GM12878 (cell line): ENCODE data around the gene RNASE12. TPM values are rescaled to one million over a fixed set of nuclear protein-coding genes. Genes with fewer than 3 reads are reported as not detected.
A peak's percentile ranks its signal among the peaks of the same experiment; 100 is the strongest.

Experiments used
- ATAC-seq: fragments of 200-7000 bp; cut with Tn5 transposase; 3 replicates; pipeline ENCODE4 v1.9.1; 2020; ENCODE audit warnings: mild to moderate bottlenecking, moderate library complexity
- BruUV-seq: library from RNA; stranded (reverse); fragments of 400-500 nt; replicated peaks from 2 replicates; lab custom pipeline; 2021; lab: Mats Ljungman, UMichigan
- CTCF ChIA-PET: fragments of 300-600 bp; sonication (Branson Sonifier 250); formaldehyde crosslinking; extraction: SDS; loops from one replicate; lab custom pipeline; 2021; ENCODE audit warnings: inconsistent platforms; lab: Yijun Ruan, JAX
- POLR2A ChIA-PET: fragments of 350-600 bp; formaldehyde crosslinking; extraction: SDS; loops from one replicate; lab custom pipeline; 2021; ENCODE audit warnings: inconsistent platforms; lab: Charles Lee
- RAD21 ChIA-PET: fragments of 300-600 bp; sonication (Branson Sonifier 250); formaldehyde crosslinking; loops from one replicate; lab custom pipeline; 2023; ENCODE audit warnings: antibody characterized with exemption; ENCODE audit not compliant: unreplicated experiment; lab: Charles Lee
- SMC1A ChIA-PET: fragments of 300-600 bp; sonication (Branson Sonifier 250); formaldehyde crosslinking; loops from one replicate; lab custom pipeline; 2023; ENCODE audit not compliant: unreplicated experiment, uncharacterized antibody; lab: Charles Lee
- DNase-seq: peaks from one replicate; pipeline ENCODE4 v3.0.0-alpha.2; 2011; ENCODE audit warnings: low read depth, low spot score
- FAIRE-seq: peaks from 3 replicates; lab custom pipeline; 2011; peaks lifted over from hg19 to GRCh38; lab: Jason Lieb, UNC
- H2AFZ ChIP-seq: 2 replicates; pipeline ENCODE4 v1.6.0; 2011; ENCODE audit warnings: low read depth, low read length, control low read depth; ENCODE audit not compliant: control insufficient read depth
- H3K27ac ChIP-seq: 2 replicates; pipeline ENCODE4 v1.5.1; 2011; ENCODE audit warnings: control low read depth; ENCODE audit not compliant: control insufficient read depth, insufficient read depth
- H3K27me3 ChIP-seq, 2 experiments: replicated peaks in 1 of 2; 2 replicates each; pipeline versions ENCODE4 v1.6.0 to v1.6.1; 2011; ENCODE audit warnings: low read length in 1 of 2; ENCODE audit not compliant: control insufficient read depth in 2 of 2, insufficient read depth in 2 of 2
- H3K36me3 ChIP-seq, 2 experiments: 2 replicates each; pipeline ENCODE4 v1.5.1; 2011; ENCODE audit warnings: low read length in 1 of 2; ENCODE audit not compliant: control insufficient read depth in 2 of 2, insufficient read depth in 2 of 2
- H3K4me1 ChIP-seq: 2 replicates; pipeline ENCODE4 v1.6.1; 2011; ENCODE audit warnings: mild to moderate bottlenecking, low read length, moderate library complexity, mixed read lengths; ENCODE audit not compliant: control insufficient read depth, insufficient read depth
- H3K4me2 ChIP-seq: 2 replicates; pipeline ENCODE4 v1.6.0; 2011; ENCODE audit warnings: control low read depth; ENCODE audit not compliant: control insufficient read depth, insufficient read depth
- H3K4me3 ChIP-seq: fragments of 200-600 bp; sonication (generic); 2 replicates; pipeline ENCODE4 v1.5.1; 2016
- H3K79me2 ChIP-seq: 2 replicates; pipeline ENCODE4 v1.6.0; 2011; ENCODE audit warnings: low read length; ENCODE audit not compliant: control insufficient read depth, insufficient read depth
- H3K9ac ChIP-seq: 2 replicates; pipeline ENCODE4 v1.8.0; 2011; ENCODE audit warnings: low read length, control low read depth, mixed read lengths; ENCODE audit not compliant: control insufficient read depth, insufficient read depth
- H3K9me3 ChIP-seq: replicated peaks from 3 replicates; pipeline ENCODE4 v1.5.1; 2011; ENCODE audit warnings: mild to moderate bottlenecking, low read length; ENCODE audit not compliant: control insufficient read depth, insufficient read depth
- H4K20me1 ChIP-seq: 2 replicates; pipeline ENCODE4 v1.6.0; 2011; ENCODE audit not compliant: control insufficient read depth, insufficient read depth
- ATF2 ChIP-seq: IDR thresholded peaks from 2 replicates; pipeline ENCODE4 v1.6.1; 2012; ENCODE audit warnings: low read length, inconsistent platforms
- BCLAF1 ChIP-seq: fragments of 450-650 bp; IDR thresholded peaks from 2 replicates; pipeline ENCODE4 v1.6.1; 2017; ENCODE audit warnings: antibody characterized with exemption, mild to moderate bottlenecking, moderate library complexity
- CREM ChIP-seq: IDR thresholded peaks from 2 replicates; pipeline ENCODE4 v1.6.1; 2014; ENCODE audit warnings: antibody characterized with exemption, low read depth
- EED ChIP-seq: sonication (generic); IDR thresholded peaks from 2 replicates; pipeline ENCODE4 v1.6.1; 2016; ENCODE audit warnings: antibody characterized with exemption, low read depth
- EP300 ChIP-seq, 2 experiments: fragments of 150-350 bp in 1 of 2; IDR thresholded peaks; 2 replicates each; pipeline ENCODE4 v1.6.1; 2011 to 2012; ENCODE audit warnings: low read depth in 2 of 2, low read length in 2 of 2, borderline replicate concordance in 1 of 2, improper control_type of control experiment in 1 of 2, inconsistent platforms in 1 of 2; ENCODE audit not compliant: control insufficient read depth in 1 of 2
- ETV6 ChIP-seq, 2 experiments: fragments of 450-650 bp in 1 of 2; IDR thresholded peaks in 1 of 2; conservative IDR thresholded peaks in 1 of 2; 2 replicates each; pipeline ENCODE4 v1.6.1; 2014; ENCODE audit warnings: antibody characterized with exemption in 1 of 2, borderline replicate concordance in 1 of 2, low read depth in 1 of 2, mild to moderate bottlenecking in 1 of 2, moderate library complexity in 1 of 2
- IKZF1 ChIP-seq: fragments of 450-650 bp; conservative IDR thresholded peaks from 2 replicates; pipeline ENCODE4 v1.6.1; 2017; ENCODE audit warnings: antibody characterized with exemption, mild to moderate bottlenecking
- MLLT1 ChIP-seq: fragments of 450-650 bp; IDR thresholded peaks from 2 replicates; pipeline ENCODE4 v1.6.1; 2016; ENCODE audit warnings: mild to moderate bottlenecking
- MTA2 ChIP-seq: fragments of 450-650 bp; IDR thresholded peaks from 2 replicates; pipeline ENCODE4 v1.6.1; 2016; ENCODE audit warnings: low read depth, mild to moderate bottlenecking, moderate library complexity
- NFYB ChIP-seq: IDR thresholded peaks from 2 replicates; pipeline ENCODE4 v1.6.1; 2011; ENCODE audit warnings: low read depth, mild to moderate bottlenecking, low read length, improper control_type of control experiment, moderate library complexity; ENCODE audit not compliant: insufficient read depth
- RBBP5 ChIP-seq: fragments of 200-600 bp; sonication (generic); conservative IDR thresholded peaks from 2 replicates; pipeline ENCODE4 v1.6.1; 2016
- RCOR1 ChIP-seq: conservative IDR thresholded peaks from 2 replicates; pipeline ENCODE4 v1.6.1; 2012; ENCODE audit warnings: low read depth, low read length, improper control_type of control experiment
- SIX5 ChIP-seq: IDR thresholded peaks from 2 replicates; pipeline ENCODE4 v1.6.1; 2011; ENCODE audit warnings: mild to moderate bottlenecking, low read depth, low read length, moderate library complexity; ENCODE audit not compliant: severe bottlenecking
- WGBS: methylation state at CpG from one replicate; pipeline ENCODE4 v1.1.6; 2016; ENCODE audit warnings: low lambda C conversion rate; ENCODE audit not compliant: insufficient replicate concordance, insufficient coverage; ENCODE audit errors: missing lambda C conversion rate; 5-methylcytosine and 5-hydroxymethylcytosine counted together
- in situ Hi-C: fragments of 300-500 bp; cut with MboI; formaldehyde crosslinking; loops from 9 replicates; pipeline ENCODE4 v1.14.3; 2018; ENCODE audit warnings: mixed read lengths
- intact Hi-C: fragments of 100-400 bp; cut with micrococcal nuclease; formaldehyde crosslinking; loops from one replicate; pipeline ENCODE4 v1.14.2; 2022; ENCODE audit not compliant: unreplicated experiment
- polyA plus RNA-seq, 11 experiments: library from polyadenylated mRNA; depleted of rRNA in 4 of 11; unstranded in 6 of 11; stranded (reverse) in 5 of 11; fragments of >200 nt; fragmentation: Nextera tagmentation in 4 of 11; fragmentation: Illumina TruSeq in 1 of 11; extraction: Ambion mirVana in 4 of 11; extraction: Trizol in 1 of 11; gene quantifications; 1 replicate in 1 of 11; 2 replicates in 10 of 11; pipeline versions ENCODE4 v1.2.1 to v1.2.3, GENCODE V29; 2011 to 2016; ENCODE audit warnings: inconsistent platforms in 2 of 11, missing spikeins in 2 of 11, low read depth in 1 of 11
- total RNA-seq, 4 experiments: library from RNA; depleted of rRNA in 3 of 4; stranded (reverse); fragments of >200 nt in 3 of 4; fragmentation: Illumina TruSeq in 1 of 4; extraction: Trizol in 1 of 4; gene quantifications; 2 replicates each; pipeline versions ENCODE4 v1.2.1 to v1.2.3, GENCODE V29; 2013 to 2021

The RNASE12 gene
- total and polyA plus RNA-seq, 10 of the 15 experiments (the other 5 are each of a cell fraction or from before 2014, with no cell fraction given) = not detected

DNA sequence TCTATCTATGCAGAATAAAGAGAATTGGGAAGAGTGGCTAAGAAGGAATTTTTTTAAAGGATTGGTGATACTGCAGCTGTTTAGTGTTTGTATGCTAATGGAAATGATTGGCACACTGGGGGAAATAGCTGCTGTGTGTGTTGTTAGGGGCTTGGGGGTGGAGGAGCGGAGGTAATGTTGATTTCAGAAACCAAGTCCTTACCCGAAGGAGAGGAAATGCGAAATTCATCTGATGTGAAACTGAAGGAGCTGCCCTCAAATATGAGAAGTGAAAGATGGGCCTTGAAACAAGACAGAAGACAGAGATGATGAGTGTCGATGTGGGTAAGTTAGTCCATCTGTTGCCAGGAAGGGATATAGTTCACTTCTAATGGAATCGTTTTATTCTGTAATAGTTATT lies 21.2 kb upstream of the RNASE12 start (continued):
- peak; percentile 39; the same call in 1 of the 2 replicates for TF ChIP-seq IKZF1
- peak; percentile 33; the same call in 1 of the 2 replicates for TF ChIP-seq MLLT1
- TF ChIP-seq EP300 (IDR thresholded peaks at IDR 0.05; ENCODE audit: borderline replicate concordance in 1 of 2, control insufficient read depth in 1 of 2, low read depth in 2 of 2, low read length in 2 of 2) = peak in 1 of 2 experiments; percentile 56; a peak in 1 of 4 replicates
- TF ChIP-seq NFYB = no peak
- 0 out of 2 replicates have a peak, but pooled peaks have one; percentile 34 for TF ChIP-seq CREM
- peak; percentile 33; the same call in 1 of the 2 replicates for TF ChIP-seq MTA2
- TF ChIP-seq SIX5 = no peak
- peak; percentile 75 for TF ChIP-seq EED
- TF ChIP-seq ETV6 (conservative IDR thresholded peaks at IDR 0.05 in 1 of 2, IDR thresholded peaks at IDR 0.05 in 1 of 2; ENCODE audit: borderline replicate concordance in 1 of 2, low read depth in 1 of 2) = peak in 1 of 2 experiments; percentile 75; a peak in 2 of 4 replicates
- TF ChIP-seq RCOR1 = no peak

GRCh38 chr14:20611277-20611676 lies 20.1 kb upstream of the RNASE12 start:
- Histone ChIP-seq H3K79me2 (no peaks in the 10 kb centered on the region), H3K9ac (no peak overlapping the region), H4K20me1 (no peaks in the 10 kb centered on the region), H3K4me2 (0 out of 2 replicates have a peak overlapping the region, but pooled peaks have one; percentile 97), H3K4me1 (peaks cover 35% of the 10 kb centered on the region), H3K4me3 (no peak overlapping the region), H2AFZ (no peak overlapping the region), H3K27me3 (no peaks in the 10 kb centered on the region), H3K9me3 (no peaks in the 10 kb centered on the region), H3K36me3 (no peaks in the 10 kb centered on the region), H3K27ac (no peak overlapping the region)
- ChIA-PET CTCF (interaction anchor here (1.6 to 10.3 kb wide), 6 partner anchors 64 to 282 kb away, joined by 4 to 216 read pairs (median 62); partner anchors contain the start of genes ANG, CCNB1IP1, RNASE4 and TEP1), RAD21 (interaction anchor here (1.8 to 6.3 kb wide), 6 partner anchors 12 to 284 kb away, joined by 6 to 77 read pairs (median 15); partner anchors contain the start of genes PIP4P1 and RNASE4), POLR2A (interaction anchor here (1.4 kb wide), 1 partner anchor 52 kb away, joined by 3 read pairs; no protein-coding TSS in a partner anchor), SMC1A (interaction anchor here (0.9 to 5.2 kb wide), 8 partner anchors 11 to 199 kb away, joined by 4 to 55 read pairs (median 10); partner anchors contain the start of genes RNASE4 and TEP1)
- no TSS peak for BruUV-seq
- in situ Hi-C loops = loop anchor here (5.0 kb wide), 1 partner anchor 199 kb away; the partner anchor contains the start of gene TEP1
- intact Hi-C loops = loop anchor here (5.0 kb wide), 2 partner anchors 51 to 269 kb away; partner anchors contain the start of gene PARP2
- FAIRE-seq (no peak), ATAC-seq (no peak), DNase-seq (no peak)
- TF ChIP-seq ATF2 = no peak
- TF ChIP-seq BCLAF1 = no peak
- no peak for TF ChIP-seq MLLT1
- no peak for TF ChIP-seq RBBP5
- WGBS = 79% methylated on average over 4 of the region's 4 CpGs
